Measurements from ENCODE around the gene USP6NL. TPM values are rescaled to one million over a fixed set of nuclear protein-coding genes. Genes with fewer than 3 reads are reported as not detected.

Gene USP6NL
- total RNA-seq, 1 donor from 2014 or later, result 29.6 TPM

GRCh38 chr10:11482306-11482705 is 129.1 kb downstream of the USP6NL start:
- Mint-ChIP-seq H3K4me1 (ENCODE audit: unreplicated experiment) (peaks cover 3% of the 10 kb centered on the region), H3K4me3 (no peak overlapping the region), H3K27me3 (no peaks in the 10 kb centered on the region), H3K9me3 (no peaks in the 10 kb centered on the region), H3K27ac (no peak overlapping the region), H3K36me3 (peaks cover 29% of the 10 kb centered on the region)
- DNase-seq (ENCODE audit: extremely low spot score, unreplicated experiment), result no peak
- peak; percentile 54 for TF ChIP-seq CTCF (conservative IDR thresholded peaks at IDR 0.05)

DNA sequence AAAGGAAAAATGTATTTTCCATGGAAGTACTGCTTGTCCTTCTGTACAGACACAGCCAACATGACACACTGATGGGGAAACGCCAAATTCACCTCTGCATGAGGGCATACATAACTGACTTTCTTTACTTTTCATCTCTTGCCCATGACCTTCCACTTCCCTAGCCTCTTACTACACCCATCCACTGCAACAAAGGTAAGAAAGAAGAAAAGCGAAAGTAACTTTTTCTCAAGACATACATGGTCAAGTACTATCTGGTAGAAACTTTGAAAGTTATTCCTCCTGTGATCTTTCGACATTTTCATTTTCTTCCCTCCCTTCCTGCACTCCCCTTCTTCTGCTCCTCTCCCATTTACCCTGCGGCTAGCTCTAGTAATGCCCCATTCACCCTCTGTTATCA is 130.8 kb downstream of the USP6NL start:
- Mint-ChIP-seq H3K36me3 (peaks cover 27% of the 10 kb centered on the region), H3K27ac (no peak overlapping the region), H3K4me3 (no peak overlapping the region), H3K27me3 (no peaks in the 10 kb centered on the region), H3K9me3 (no peaks in the 10 kb centered on the region), H3K4me1 (ENCODE audit: unreplicated experiment) (peaks cover 3% of the 10 kb centered on the region)
- no peak for DNase-seq (ENCODE audit: extremely low spot score, unreplicated experiment)
- no peak for TF ChIP-seq CTCF (conservative IDR thresholded peaks at IDR 0.05)

- no peak overlapping the region for H3K27ac Mint-ChIP-seq
- H3K4me1 Mint-ChIP-seq (ENCODE audit: unreplicated experiment), result peaks cover 3% of the 10 kb centered on the region
- no peak overlapping the region for H3K4me3 Mint-ChIP-seq
These were observed 132.2 kb downstream of the USP6NL start for GRCh38 chr10:11479300-11479699.

GRCh38 chr10:11478807-11479206 is 132.6 kb downstream of the USP6NL start:
- Mint-ChIP-seq H3K27me3 (no peaks in the 10 kb centered on the region), H3K9me3 (no peaks in the 10 kb centered on the region), H3K4me3 (no peak overlapping the region), H3K4me1 (ENCODE audit: unreplicated experiment) (peaks cover 2% of the 10 kb centered on the region), H3K36me3 (peaks cover 20% of the 10 kb centered on the region), H3K27ac (no peak overlapping the region)
- DNase-seq (ENCODE audit: extremely low spot score, unreplicated experiment), result no peak
- TF ChIP-seq CTCF (conservative IDR thresholded peaks at IDR 0.05), result no peak

More at GRCh38 chr10:11479300-11479699, 132.2 kb downstream of the USP6NL start:
- DNase-seq (ENCODE audit: extremely low spot score, unreplicated experiment), result no peak
- Mint-ChIP-seq H3K36me3 (peaks cover 23% of the 10 kb centered on the region), H3K27me3 (no peaks in the 10 kb centered on the region), H3K9me3 (no peaks in the 10 kb centered on the region)
- no peak for TF ChIP-seq CTCF (conservative IDR thresholded peaks at IDR 0.05)

DNA sequence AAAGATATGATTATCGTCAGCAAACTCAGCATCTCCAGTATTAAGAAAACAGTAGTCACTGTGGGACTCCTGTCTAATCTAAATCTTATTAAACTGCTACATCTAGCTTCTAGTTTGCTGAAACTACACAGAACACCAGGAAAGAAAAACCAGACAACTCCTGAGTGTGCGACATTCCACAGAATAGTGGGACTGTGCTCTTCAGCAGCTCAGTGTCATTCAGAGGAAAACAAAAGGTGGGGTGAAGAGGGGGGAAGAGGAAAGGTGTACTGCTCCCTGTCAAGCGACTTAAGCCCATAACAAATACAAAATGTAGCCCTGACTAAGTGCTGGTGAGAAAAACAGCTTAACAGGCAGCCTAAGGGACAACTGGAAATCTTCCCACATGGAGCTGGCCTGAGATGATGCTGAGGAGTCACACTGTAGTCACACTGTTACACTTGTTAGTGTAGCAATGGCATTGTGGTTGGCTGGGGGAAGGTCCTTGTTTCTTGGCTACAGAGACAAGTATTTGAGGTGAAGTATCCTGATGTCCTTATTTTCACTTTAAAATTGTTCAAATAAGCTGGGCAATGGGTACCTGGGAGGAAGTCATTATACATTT is 135.5 kb downstream of the USP6NL start:
- Mint-ChIP-seq H3K4me3 (no peak overlapping the region), H3K36me3 (peaks cover 5% of the 10 kb centered on the region), H3K9me3 (no peaks in the 10 kb centered on the region), H3K27me3 (no peaks in the 10 kb centered on the region), H3K27ac (no peak overlapping the region), H3K4me1 (ENCODE audit: unreplicated experiment) (peaks cover 3% of the 10 kb centered on the region)
- no peak for TF ChIP-seq CTCF (conservative IDR thresholded peaks at IDR 0.05)
- DNase-seq (ENCODE audit: extremely low spot score, unreplicated experiment), result no peak

All from type B pancreatic cell (in vitro differentiated cells).